ENCODE data around the gene PRR20E.

DNA sequence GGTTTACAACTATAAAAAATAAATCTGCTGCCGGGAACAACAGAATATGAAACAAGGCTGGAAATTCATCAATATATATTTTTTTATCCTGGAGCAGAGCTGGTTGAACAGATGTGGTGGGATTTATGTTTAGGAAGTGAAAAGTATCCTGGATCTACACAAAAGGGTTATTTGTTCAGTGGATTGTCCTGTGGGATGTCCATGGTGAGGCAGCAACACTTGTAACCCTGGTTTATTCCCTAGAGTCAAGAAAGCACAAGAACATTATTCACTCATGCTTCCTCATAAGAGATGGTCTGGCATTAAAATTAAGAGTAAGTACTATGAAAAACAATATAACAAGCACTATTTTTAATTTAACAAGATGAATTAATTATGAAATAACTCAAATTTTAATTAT, 46.0 kb downstream of the PRR20E start:
- TF ChIP-seq, protein P1, sequence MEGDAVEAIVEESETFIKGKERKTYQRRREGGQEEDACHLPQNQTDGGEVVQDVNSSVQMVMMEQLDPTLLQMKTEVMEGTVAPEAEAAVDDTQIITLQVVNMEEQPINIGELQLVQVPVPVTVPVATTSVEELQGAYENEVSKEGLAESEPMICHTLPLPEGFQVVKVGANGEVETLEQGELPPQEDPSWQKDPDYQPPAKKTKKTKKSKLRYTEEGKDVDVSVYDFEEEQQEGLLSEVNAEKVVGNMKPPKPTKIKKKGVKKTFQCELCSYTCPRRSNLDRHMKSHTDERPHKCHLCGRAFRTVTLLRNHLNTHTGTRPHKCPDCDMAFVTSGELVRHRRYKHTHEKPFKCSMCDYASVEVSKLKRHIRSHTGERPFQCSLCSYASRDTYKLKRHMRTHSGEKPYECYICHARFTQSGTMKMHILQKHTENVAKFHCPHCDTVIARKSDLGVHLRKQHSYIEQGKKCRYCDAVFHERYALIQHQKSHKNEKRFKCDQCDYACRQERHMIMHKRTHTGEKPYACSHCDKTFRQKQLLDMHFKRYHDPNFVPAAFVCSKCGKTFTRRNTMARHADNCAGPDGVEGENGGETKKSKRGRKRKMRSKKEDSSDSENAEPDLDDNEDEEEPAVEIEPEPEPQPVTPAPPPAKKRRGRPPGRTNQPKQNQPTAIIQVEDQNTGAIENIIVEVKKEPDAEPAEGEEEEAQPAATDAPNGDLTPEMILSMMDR (IDR thresholded peaks at IDR 0.05) = no peak
- no peak for TF ChIP-seq POLR2A (IDR thresholded peaks at IDR 0.05)

All from right lobe of liver (tissue), 4 donors.